ENCODE results near the gene HCST.
A peak's percentile ranks its signal among the peaks of the same experiment; 100 is the strongest.
"Not testable (repeated sequence)": the region's sequence is repeated elsewhere in the genome, so short reads cannot be mapped to it uniquely, and the experiment has no call there.

The HCST gene

DNA sequence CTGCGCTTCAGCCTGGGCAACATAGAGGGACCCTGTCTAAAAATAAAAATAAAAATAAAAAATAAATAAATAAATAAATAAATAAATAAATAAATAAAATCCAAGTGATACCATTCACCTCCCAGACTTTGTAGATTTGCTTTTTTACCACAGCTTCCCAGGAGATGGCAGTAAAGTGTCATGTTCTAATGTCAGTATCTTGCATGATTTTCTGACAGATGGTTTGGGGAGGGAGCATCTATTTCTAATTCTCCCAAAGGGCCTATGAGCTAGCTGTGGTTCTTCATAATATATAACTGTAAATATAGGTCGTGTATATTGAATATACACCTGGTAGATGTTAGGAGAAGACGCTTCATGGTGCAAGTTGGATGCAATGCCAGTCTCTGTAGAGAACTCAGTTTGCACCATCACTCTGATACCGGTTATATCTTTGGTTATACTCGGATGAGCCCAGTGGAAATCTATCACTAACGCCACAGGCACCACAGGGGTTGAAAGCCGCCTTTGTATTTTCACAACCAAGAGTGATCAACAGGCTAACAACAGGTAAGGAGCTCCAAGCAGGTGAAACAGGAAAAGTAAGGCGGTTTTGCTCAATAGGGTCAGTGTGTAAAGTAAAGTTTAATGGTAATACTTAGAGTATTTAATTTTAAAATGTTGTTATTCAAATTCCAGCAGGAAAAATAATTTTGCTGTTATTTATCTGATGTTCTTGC is 20.1 kb upstream of the HCST start:
- DNase-seq, result no peak

GRCh38 chr19:35883882-35884281 is 18.4 kb upstream of the HCST start:
- DNase-seq, result no peak

DNA sequence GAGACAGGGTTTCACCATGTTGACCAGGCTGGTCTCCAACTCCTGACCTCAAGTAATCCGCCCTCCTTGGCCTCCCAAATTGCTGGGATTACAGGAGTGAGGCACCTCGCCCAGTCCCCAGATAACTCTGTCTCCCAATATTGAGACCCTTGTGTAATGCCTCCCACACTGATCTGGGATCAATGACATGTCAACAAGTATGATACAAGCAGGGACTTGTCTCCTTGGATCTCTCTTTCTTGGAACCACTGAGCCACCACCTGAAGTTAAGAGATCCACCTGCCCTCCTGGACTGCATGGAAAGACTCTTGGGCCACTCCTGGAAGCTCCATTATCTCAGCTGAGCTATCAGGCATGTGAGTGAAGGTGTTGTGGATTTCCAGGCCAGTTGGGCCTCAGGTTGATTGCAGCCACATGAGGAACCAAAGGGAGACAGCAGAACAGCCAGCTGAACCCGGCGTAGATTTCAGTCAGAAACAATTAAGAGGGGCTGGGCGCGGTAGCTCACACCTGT is 17.0 kb upstream of the HCST start:
- DNase-seq, result no peak

DNA sequence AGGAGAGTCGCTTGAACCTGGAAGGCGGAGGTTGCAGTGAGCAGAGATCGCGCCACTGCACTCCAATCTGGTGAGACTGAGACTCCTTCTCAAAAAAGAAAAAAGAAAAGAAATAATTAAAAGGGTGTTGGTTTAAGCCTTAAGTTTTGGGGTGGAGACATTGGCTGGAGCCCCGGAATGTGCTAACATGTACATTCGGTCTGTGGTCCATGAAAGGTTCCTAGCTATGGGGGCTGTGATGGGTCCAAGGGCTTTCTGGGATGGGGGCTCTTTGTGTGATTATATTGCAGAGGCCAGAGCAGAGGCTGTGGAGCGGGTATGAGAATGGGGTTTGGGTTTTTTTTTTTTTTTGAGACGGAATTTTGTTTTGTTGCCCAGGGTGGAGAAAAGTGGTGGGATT is 16.4 kb upstream of the HCST start:
- DNase-seq, result no peak

- no peak for DNase-seq
Measured at GRCh38 chr19:35887197-35887596, 15.1 kb upstream of the HCST start.

DNA sequence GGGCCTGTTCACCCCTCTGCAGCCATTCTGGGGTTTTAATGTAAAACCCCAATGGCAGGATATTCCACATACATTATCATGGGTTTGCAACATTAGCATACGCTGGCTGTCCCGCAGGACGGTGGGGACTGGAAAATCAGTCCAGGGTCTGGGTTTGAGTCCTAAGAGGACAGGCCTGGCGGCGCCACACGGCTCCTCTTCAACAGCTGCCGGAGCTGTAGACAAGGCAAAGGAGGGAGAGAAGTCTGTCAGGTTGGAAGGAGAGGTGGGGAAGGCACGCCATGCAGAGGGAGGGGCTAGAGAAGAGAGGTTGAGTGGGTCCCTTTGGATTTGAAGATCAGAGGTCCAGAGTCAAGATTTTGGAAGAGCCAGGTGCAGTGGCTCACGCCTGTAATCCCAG is 13.9 kb upstream of the HCST start:
- no peak for DNase-seq

GRCh38 chr19:35889370-35890112 is 12.8 kb upstream of the HCST start:
- DNase-seq, result no peak

- DNase-seq, result no peak
Measured at GRCh38 chr19:35890113-35890650, 12.1 kb upstream of the HCST start.

DNA sequence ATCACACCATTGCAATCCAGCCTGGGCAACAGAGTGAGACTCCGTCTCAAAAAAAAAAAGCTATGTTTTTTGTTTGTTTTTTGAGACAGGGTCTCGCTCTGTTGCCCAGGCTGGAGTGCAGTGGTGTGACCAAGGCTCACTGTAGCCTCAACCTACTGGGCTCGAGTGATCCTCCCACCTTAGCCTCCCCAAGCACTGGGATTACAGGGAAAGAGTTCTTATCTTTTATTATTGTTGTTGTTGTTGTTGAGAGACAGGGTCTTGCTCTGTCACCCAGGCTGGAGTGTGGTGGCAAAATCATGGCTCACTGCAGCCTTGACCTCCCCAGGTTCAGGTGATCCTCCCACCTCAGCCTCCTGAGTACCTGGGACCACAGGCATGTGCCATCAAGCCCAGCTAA is 10.5 kb upstream of the HCST start:
- not testable (repeated sequence) for DNase-seq

DNA sequence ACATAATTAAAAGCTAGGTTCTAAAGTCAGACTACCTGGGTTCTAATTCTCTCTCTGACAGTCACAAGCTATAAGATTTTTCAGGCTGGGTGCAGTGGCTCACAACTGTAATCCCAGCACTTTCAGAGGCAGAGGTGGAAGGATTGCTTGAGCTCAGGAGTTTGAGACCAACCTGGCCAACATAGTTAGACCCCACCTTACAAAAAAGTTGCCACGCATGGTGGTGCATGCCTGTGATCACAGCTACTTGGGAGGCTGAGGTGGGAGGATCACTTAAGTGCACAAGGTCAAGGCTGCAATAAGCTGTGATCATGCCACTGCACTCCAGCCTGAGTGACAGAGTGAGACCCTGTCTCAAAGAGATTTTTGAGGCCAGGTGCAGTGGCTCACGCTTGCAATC is 8.0 kb upstream of the HCST start:
- no peak for DNase-seq

GRCh38 chr19:35895911-35896642 is 6.3 kb upstream of the HCST start:
- DNase-seq, result no peak

GRCh38 chr19:35896643-35897040 is 5.7 kb upstream of the HCST start:
- DNase-seq, result no peak

DNA sequence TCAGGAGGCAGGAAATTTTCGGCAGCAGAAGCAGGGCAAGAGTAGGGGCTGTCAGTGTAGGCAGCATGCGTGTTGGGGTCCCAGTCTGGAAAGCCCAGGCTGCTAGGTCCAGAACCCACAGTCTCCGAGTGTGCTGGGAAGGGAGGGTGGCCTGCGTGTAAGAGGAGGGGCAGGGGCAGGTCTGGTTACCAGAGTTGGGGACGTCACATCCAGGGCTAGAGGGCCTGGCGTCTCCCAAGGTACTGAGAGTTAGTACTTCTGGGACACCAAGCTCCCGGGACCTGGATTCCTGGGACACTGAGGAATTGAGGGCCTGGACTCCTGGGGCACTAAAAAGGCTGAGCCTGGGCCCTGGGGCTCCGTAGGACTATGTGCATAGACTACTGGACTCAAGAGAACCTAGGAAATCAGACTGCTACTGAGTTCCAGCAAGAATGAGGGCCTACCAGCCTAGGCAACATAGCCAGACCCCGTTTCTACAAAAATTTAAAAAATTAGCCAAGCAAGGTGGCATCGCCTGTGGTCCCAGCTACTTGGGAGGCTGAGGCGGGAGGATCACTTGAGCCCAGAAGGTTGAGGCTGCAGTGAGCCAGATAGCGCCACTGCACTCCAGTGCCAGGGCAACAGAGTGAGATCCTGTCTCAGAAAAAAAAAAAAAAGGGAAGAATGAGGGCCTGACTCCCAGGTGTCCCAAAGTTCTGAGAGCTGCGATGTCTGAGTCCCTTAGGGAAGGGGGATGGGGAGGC is 4.5 kb upstream of the HCST start:
- no peak for DNase-seq

- no peak for DNase-seq
Measured at GRCh38 chr19:35898499-35898809, 3.9 kb upstream of the HCST start.

DNA sequence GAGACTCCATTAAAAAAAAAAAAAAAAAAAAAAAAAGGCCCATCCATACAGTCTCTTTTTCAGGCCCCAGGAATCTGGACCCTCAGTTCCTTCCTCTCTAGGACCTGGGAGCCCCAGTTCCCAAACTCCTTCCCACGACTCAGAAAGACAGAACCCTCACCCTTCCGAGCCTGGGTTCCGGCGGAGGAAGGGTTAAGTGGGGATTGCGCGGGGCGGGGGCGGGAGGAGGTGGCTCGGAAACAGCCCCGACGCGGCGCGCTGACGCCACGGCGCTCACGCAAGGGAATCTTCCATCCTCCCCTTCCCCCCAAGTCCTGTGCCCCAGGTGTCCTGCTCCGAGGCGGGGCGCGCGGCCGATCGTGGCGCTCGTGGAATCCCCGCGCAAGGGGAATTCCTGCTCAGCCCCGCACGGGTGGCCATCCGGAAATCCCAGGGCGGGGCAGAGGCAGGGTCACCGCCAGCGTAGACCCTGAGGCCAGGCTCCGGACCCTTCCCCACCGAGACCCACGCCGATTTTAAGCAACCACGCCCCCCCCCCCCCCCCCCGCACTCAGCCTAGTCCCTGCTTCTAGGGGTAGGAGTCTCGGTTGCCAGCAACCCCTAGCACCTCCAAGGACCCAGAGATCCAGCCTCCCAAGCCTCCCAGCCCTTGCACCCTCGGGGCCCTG is 2.6 kb upstream of the HCST start:
- DNase-seq, result no peak

- DNase-seq, result no peak
Measured at GRCh38 chr19:35901055-35901644, 1.2 kb upstream of the HCST start.

DNA sequence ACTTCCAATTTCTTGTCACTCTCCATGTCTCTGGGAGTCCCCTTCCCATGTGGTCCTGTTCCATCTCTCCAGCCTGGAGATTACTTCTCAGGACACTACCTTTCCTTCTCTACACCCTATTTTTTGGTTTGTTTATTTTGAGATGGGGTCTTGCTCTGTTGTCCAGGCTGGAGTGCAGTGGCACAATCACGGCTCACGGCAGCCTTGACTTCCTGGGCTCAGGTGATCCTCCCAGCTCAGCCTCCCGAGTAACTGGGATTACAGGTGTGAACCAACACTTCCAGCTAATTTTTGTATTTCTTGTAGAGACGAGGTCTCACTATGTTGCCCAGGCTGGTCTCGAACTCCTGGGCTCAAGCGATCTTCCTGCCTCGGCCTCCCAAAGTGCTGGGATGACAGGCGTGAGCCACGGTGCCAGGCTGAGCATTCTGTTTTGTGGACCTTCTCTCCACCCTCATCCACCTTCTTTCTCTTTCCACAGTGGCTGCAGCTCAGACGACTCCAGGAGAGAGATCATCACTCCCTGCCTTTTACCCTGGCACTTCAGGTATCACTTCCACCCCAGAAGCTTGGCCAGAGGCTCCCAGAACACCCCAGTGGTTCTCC is 644 bp downstream of the HCST start:
- DNase-seq, result no peak

DNA sequence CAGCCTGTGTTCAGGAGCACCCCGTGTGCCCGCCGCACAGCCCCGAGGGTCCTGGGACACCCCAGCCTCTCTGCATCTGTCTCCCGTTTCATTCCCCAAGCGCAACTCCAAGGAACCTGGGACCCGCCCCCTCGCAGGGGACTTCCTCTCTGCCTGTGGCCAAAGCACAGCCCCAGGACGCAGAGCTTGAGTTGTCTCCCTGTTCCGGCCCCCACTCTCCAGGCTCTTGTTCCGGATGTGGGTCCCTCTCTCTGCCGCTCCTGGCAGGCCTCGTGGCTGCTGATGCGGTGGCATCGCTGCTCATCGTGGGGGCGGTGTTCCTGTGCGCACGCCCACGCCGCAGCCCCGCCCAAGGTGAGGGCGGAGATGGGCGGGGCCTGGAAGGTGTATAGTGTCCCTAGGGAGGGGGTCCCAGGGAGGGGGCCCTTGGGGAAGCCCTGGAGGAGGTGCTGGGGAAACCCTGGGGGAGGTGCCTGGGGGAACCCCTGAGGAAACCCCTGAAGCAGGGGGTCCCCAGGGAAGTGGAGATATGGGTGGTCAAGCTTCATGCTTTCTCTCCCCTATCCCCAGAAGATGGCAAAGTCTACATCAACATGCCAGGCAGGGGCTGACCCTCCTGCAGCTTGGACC is 1.3 kb downstream of the HCST start:
- DNase-seq, result peak; percentile 70

- no peak for DNase-seq
Measured at GRCh38 chr19:35904311-35905068, 2.2 kb downstream of the HCST start.

- no peak for DNase-seq
Measured at GRCh38 chr19:35905178-35905727, 2.9 kb downstream of the HCST start.
